ENCODE measurements around the gene SRBD1. TPM values are rescaled to one million over a fixed set of nuclear protein-coding genes. Genes with fewer than 3 reads are reported as not detected.

Gene SRBD1
- total RNA-seq, 1 donor from 2014 or later: 16.5 TPM

DNA sequence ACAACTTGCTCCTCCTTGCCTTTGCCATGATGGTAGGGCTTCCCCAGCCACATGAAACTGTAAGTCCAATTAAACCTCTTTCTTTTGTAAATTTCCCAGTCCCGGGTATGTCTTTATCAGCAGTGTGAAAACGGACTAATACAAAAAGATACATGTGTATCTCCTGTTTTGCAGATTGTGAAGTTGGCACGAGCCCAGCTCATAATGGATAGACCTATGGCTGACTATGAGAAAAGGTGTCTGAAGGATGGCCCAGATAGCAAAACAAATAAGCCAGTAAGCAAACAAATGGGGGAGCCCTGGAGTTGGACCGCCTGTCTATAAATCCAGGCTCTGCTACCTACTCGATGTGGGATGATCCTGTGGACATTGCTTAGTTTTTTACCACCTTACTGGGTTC, 24.9 kb upstream of the SRBD1 start:
- DNase-seq (ENCODE audit: low read depth in 2 of 2): no peak

DNA sequence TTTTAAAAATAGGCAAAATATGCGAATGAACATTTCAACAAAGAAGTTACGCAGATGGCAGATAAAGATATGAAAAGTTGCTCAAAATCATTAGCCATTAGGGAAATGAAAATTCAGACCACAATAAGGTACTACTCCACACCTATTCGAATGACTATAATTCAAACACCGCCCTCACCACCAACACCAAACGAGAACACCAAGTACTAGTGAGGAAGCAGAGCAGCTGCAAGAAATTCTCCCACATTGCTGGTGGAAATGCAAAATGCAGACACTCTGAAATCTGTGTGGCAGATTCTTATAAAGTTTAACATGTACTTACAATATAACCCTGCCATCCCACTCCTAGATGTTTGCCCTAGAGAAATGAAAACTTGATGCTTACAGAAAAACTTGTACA, 23.2 kb upstream of the SRBD1 start:
- DNase-seq (ENCODE audit: low read depth in 2 of 2): no peak

DNA sequence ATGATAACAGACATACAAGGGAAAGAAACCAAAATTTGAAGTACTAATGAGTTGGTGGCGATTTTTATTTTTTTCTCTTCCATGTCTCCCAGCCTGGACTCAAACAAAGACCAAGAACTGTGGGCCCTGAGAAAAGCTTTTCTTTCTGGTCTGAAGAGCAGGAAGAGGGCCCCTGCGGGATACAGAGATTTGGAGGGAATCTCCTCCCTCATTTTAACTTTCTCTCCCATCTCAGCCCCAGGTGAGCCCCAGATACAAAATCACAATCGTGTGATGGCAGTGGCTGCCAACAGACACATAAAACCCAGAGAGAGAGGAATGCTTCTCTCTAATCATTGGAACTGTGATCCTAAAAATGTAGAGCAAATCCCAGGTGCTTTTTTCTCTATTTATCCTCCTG, 20.9 kb upstream of the SRBD1 start:
- no peak for DNase-seq (ENCODE audit: low read depth in 2 of 2)

DNA sequence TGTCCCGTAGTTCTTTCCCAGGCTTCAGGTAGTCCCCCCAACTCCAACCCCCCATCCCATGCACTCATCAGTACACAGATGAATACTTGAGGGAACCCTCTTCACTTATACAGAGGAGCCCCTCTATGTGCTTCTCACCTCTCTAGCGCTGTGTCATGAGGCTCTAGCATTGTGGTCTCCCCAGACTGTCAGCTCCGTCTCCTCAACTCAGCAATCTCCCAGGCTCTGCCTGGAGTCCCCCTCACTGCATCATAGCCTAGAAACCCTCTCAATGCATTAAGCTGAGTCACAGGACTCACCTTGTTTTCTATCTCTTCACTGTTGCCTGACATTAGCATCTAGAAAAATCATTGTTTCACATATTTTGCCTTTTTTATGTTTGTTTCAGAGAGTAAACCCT, 20.3 kb upstream of the SRBD1 start:
- DNase-seq (ENCODE audit: low read depth in 2 of 2): no peak

DNA sequence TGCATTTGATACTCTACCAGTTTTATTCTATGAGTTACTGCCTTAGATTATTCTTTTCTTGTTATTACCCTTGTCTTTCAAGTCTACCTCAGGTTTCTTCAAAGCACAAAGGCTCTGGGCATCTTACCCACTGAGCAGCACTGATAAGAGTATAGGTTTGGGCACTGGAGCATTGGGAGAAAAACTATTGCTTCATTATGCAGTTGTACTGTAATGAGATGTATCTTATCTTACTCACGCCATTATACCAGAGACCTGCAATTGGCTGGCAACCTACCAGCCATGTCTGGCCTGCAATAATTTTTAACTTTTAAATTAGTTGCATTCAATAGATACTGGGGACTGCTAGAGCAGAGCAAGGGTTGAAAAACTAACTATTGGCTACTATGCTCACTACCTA, 18.9 kb upstream of the SRBD1 start:
- no peak for DNase-seq (ENCODE audit: low read depth in 2 of 2)

DNA sequence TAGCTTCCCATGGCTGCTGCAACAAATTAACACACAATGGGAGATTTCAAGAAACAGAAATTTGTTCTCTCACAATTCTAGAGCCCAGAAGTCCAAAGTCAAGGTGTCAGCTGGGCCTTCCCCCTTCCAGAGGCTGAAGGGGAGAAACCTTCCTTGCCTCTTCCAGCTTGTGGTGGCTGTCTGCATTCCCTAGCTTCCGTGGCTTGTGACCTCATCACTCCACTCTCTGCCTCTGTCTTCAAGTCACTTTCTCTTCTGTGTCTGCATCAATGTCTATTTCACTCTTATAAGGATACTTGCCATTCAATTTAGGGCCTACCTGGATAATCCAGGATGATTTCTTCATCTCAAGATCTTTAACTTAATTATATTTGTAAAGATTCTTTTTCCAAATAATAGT, 16.8 kb upstream of the SRBD1 start:
- DNase-seq (ENCODE audit: low read depth in 2 of 2): peak in 1 of 2 donors; percentile 5

DNA sequence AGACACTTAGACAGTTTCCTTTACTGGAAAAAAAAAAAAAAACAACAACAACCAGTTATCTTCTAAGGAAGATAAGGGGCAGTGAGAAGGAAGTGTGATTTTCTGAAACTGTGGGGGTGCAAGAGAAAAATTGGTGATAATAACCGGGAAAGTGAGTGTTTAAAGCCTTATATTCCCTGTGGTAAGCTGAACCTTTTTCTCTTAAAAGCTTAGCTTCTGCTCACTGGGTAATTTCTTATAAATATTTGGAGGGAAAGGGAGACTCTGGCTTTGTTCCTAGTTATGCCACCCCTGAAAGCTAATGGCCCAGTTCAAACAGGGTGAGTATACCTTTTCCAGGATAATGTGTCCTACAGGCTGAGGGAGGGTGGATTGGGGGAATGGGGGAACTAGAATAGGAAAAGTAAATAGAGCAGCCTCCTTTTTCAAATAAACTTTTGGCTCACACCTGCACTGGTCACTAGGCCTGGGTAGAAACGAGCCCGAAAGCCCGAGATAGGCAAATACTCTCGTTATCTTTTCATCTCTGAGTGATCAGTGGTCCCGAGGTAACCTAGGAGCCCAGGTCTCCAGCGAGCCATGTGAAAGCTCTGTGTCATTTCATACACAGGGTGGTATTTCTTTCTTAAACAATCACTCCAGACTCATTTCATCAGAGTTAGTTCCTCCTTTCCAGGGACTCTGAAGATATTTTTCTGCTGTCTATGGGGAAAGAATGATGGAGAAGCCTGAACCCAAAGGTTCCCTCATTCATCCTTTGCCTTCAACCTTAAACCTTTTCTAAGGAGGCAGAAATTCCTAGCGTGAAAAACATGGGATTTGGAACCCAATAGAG, 15.5 kb upstream of the SRBD1 start:
- DNase-seq (ENCODE audit: low read depth in 2 of 2): no peak

DNA sequence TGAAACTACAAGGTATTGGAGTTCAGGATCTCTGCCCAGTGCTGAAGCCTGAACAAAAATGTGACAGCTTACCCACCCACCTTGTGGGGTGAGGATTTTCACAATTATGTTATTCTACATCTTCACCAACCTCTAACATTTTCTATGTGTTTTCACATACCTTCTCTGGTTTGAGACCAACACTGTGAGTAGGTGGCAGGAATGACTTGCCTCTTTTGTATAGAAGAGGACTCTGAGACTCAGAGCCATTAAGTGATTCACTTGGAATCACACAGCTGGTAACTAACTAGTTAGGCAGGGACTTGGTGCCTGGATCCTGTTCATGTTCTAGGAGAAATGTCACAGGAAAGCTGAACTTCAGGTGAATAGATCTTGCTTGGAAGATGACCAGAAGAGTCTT, 14.8 kb upstream of the SRBD1 start:
- DNase-seq (ENCODE audit: low read depth in 2 of 2): no peak

DNA sequence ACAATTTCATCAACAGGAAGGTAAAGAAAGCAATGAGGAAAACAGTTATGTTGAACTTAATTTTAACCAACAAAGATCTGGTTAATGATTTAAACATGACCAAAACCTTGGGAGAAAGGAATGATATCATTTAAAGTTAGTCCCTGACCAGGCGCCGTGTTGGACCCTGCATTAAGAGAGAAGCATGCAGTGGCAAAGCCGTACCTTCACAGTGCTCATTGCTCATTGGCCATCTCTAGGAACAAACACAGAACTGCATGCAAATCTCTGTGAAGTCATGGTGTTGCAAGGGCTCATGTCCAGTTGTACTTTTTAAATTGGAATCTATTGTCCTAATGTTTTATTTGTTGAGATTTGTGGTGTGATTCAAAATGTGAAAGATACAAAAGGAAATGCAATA, 12.0 kb upstream of the SRBD1 start:
- DNase-seq (ENCODE audit: low read depth in 2 of 2): no peak

DNA sequence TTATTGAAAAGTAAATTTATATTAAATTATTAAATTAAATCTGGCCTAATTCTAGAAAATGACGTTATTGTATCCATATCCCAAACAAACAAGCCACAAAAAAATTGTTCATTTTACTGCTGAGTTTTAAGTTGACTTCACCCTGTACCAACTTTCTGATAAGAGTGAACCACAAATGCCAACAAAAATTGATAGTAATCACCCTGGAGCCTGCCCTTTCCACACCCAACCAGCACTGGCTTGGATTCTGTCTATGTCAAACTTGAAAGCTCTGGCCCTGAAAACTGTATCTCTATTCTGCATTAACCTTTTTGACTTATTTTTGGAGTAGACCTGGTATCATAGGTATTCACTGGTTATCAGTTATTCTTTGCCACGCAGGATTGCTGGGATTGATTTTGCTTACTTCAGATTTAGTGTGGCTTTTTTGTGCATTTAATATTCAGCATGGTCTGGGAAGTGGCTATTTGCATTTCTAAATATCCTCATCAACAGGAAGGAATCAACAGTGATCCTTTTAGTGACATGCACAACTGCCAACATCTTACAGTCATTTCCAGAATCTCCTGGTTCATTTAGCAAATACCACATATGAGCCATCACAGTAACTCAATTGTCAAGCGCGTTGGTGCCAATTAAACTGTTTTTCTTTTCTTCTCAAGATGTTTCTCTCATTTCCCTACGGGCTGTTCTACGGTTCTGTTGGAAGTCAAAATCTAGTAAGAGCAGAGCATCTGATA, 11.4 kb upstream of the SRBD1 start:
- DNase-seq (ENCODE audit: low read depth in 2 of 2): no peak

DNA sequence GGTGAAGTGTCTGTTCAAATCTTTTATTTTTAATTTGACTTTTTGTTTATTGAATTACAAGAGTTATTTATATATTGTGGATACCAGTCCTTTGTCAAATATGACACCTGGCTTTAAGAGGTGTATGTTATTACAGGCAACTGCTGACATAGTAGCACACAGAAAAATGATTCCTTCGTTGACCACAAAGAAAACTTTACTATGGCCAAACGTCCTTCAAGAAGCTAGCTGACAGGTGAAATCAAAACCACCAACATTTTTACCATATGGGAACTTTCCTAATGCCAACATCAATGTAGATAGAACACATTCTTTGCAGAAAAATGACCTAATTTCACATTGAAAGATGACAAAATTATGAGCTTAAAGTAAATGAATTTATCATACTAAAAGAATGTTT, 6.4 kb upstream of the SRBD1 start:
- no peak for DNase-seq (ENCODE audit: low read depth in 2 of 2)

DNA sequence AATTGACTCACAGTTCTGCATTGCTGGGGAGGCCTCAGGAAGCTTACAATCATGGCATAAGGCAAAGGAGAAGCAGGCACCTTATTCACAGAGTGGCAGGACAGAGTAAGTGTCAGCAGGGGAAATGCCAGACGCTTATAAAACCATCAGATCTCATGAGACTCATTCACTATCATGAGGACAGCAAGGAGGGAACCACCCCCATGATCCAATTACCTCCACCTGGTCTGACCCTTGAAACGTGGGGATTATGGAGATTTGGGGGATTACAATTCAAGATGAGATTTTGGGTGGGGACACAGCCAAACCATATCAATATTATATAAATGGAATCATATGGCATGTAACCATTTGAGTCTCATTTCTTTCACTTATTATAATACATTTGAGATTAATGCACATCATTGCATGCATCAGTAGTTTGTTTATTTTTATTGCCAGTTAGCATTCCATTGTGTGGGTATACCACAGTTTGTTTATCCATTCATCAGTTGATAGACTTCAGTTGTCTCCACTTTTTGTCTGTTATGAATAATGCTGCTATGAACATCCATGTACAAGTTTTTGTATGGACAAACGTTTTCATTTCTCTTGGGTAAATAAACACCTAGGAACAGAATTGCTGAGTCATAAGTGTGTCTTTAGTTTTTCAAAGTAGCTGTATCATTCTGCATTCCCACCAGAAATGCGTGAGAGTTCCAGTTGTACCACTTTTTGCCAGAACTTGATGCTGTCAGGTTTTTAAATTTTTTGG, 5.8 kb upstream of the SRBD1 start:
- peak in 1 of 2 donors; percentile 81 for DNase-seq (ENCODE audit: low read depth in 2 of 2)

DNA sequence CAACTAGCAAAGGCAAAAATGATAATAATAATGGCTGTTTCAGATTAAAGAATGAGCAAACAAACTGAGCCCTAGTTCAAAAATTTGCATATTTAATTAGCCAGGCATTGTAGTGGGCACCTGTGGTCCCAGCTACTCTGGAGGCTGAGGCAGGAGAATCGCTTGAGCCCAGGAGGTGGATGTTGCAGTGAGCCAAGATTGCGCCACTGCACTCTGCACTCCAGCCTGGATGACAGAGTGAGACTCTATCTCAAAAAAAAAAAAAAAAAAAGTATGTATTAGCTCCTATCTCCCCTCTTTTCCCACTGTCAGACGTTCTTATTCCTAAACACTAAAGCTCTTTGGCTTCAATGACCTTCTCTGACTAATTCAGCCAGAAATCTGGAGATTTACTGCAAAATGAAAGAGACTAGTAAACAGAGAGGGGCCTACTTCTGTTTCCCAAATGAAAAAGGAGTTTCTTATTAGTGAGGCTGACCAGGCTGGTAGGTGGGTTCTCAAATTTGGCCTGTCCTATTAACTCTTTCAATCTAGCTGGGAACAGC, 3.9 kb upstream of the SRBD1 start:
- no peak for DNase-seq (ENCODE audit: low read depth in 2 of 2)

DNA sequence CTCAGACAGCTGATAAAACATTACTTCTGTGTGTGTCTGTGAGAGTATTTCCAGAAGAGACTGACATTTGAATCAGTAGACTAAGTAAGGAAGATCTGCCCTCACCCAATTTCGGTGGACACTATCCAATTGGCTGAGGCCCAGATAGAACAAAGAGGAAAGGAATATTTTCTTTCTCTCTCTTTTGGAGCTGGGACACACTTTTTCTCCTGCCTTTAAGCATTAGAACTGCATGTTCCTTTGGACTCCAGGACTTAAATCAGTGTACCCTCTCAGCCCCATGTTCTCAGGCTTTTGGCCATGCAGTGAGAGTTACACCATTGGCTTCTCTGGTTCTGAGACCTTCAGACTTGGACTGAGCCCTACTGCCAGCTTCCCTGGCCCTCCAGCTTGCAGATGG, 3.3 kb upstream of the SRBD1 start:
- peak in 1 of 2 donors; percentile 23 for DNase-seq (ENCODE audit: low read depth in 2 of 2)

DNA sequence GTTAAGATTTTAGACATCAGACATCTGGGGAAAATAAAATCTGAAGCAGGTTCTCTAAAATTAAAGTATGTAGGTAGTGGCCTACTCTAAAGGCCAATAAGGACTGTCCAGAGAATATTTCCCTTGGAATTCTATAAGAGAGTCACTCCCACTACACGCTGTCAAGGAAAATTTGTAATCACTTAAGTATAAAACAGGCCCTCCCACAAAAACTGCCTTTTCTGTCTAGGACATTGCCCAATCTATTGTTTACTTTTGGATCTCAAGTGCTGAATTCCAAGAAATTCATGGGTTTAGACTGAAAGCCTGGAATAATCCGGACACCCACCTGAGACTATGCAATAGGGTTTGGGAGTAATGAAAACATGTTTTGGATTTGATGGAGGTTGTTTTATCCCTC, 1.7 kb upstream of the SRBD1 start:
- DNase-seq (ENCODE audit: low read depth in 2 of 2): no peak

DNA sequence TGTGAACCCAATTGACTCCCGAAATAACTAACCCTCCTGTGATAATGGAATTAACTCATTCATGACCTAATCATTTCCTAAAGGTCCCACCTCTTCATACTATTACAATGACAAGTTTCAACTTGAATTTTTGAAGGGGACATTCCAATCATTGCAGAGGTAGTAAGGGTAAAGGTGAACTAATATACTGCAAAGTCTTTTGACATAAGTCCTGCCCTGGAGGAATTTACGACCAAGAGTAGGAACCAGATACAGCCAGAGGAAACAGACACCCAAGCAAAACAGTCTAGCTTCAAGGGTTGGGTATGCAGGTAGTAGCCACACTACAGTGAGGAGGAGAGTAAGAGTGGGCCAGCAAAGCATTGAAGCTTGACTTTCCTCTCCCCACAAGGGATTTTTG, 1.2 kb upstream of the SRBD1 start:
- peak in 1 of 2 donors; percentile 14 for DNase-seq (ENCODE audit: low read depth in 2 of 2)

DNA sequence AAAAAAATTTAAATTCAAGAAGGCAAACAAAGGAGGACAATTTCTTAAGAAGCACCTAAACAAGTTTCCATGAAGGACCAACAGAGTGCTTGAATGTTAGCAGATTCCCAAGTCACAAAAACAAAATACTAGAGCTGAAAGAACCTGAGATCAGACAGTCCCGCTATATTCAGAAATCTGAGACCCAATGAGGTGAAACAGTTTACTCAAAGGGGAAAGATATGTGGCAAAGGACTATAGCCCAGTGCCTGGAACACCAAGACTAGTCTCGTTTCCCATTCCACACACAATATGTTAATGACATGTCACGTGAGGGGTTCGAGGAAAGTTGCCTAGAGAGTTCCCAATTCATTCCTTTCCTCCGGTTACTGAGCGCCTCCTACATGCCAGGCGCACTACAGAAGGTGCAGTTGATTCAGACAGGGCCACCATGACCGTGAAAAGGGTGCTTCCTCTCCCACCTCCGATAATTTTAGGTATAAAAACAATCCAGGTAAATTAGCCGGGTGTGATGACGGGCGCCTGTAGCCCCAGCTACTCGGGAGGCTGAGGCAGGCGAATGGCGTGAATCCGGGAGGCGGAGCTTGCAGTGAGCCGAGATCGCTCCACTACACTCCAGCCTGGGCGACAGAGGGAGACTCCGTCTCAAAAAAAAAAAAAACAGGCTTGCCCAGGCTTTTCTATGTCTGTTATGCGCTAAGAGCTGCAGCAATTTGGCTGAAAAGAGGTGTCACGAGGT, 617 bp downstream of the SRBD1 start:
- peak; percentile 63 to 75 for DNase-seq (ENCODE audit: low read depth in 2 of 2)

DNA sequence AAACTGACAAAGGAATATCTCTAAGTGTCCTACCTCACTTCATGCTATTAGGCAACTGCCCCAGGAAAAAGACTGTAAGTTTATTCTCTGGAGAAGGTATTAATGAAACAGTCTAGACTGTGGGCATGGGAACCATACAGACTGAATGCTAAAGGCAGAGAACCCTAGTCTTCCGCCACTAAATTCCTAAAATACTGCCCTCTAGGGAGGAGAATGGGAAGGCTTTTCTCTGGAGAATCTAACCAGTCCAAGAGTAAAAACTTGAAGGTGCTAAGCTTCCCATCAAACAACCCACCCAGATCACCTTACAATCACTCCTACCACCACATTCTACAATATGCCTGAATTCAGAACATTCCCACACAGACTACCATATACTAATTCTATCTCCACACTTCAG, 3.4 kb downstream of the SRBD1 start:
- peak; percentile 11 to 31 for DNase-seq (ENCODE audit: low read depth in 2 of 2)

DNA sequence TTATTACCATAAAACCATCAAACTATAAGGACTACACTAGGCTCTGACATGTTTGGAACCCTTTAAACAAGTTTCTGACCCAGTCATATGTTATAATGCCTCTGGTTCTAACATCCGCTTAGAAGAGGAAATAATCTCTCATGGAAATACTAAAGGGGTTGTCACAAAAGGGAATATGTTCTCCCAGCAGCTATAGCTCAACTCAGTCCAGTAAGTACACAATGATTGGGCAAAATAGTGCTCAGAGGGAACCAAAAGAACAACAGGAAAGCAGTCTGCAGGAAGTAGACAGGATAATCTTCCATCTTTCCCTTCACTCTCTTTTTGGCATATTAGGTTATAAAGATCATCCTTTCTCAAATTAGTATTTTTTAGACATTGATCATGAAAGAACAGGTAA, 4.3 kb downstream of the SRBD1 start:
- peak; percentile 51 to 83 for DNase-seq (ENCODE audit: low read depth in 2 of 2)

DNA sequence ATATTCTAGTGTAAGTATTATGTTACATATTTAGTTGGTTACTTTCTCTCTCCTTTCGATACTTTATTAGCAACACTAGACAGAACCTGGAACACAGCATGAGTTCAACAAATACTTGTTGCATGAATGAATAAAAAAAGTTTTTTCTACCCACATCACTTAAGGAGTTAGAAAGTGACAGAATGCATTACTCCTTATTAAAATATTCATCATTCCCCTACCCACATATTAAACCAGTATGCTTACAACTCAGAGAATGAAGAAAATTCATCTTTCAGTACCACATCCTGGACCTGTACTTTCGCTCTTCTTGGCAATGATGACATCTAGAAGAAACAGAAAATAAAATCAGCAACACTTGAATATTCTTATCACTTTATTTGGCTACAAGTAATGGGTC, 6.0 kb downstream of the SRBD1 start:
- no peak for DNase-seq (ENCODE audit: low read depth in 2 of 2)

DNA sequence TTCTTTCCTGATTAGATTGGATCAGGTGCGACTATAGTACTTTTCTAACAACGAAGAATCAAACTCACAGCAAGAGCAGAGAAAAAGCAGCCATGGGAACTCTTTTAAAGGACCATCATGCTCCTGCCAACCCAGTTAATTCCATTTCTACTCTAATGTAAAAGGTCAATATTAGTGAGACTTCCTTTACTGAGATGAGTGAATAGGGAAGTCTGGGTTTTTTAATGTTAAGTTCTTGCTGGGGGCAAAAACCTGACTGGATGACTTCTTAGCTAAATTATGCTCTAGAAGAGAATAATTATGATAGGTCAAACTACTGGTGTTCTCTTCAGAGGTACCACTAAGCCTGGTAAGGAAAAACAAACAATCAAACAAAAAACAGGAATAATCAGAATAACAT, 8.4 kb downstream of the SRBD1 start:
- no peak for DNase-seq (ENCODE audit: low read depth in 2 of 2)
